Endothelial cell of umbilical vein (primary cell): ENCODE data around the gene KCTD21. TPM values are rescaled to one million over a fixed set of nuclear protein-coding genes. Genes with fewer than 3 reads are reported as not detected.

ENCODE experiments used
- BruUV-seq: library from RNA; stranded (reverse); fragments of 400-500 nt; replicated peaks from 2 replicates; lab custom pipeline; 2021; lab: Mats Ljungman, UMichigan
- CTCF ChIA-PET: fragments of 300-600, 350-600 bp; sonication (Branson Sonifier 250); formaldehyde crosslinking; loops from one replicate; lab custom pipeline; 2021; ENCODE audit warnings: antibody characterized with exemption, inconsistent platforms; lab: Charles Lee
- POLR2A ChIA-PET: fragments of 300-600, 350-600 bp; sonication (Branson Sonifier 250); formaldehyde crosslinking; loops from one replicate; lab custom pipeline; 2021; ENCODE audit warnings: antibody characterized with exemption, inconsistent platforms; lab: Charles Lee
- DNase-seq: peaks from one replicate; pipeline ENCODE4 v3.0.0-alpha.2; 2011; ENCODE audit warnings: low read depth, low spot score
- FAIRE-seq: peaks from 2 replicates; lab custom pipeline; 2011; peaks lifted over from hg19 to GRCh38; lab: Jason Lieb, UNC
- H2AFZ ChIP-seq: 2 replicates; pipeline ENCODE4 v1.6.0; 2012; ENCODE audit warnings: low read depth, low read length, control low read depth, inconsistent platforms
- H3K27ac ChIP-seq: 2 replicates; pipeline ENCODE4 v1.5.1; 2011; ENCODE audit warnings: low read depth, mild to moderate bottlenecking, control low read depth, low read length, moderate library complexity; ENCODE audit not compliant: insufficient read depth
- H3K27me3 ChIP-seq, 2 experiments: 2 replicates each; pipeline versions ENCODE4 v1.6.0 to v1.6.1; 2011; ENCODE audit warnings: low read length in 2 of 2, mixed read lengths in 1 of 2; ENCODE audit not compliant: control insufficient read depth in 2 of 2, insufficient read depth in 2 of 2
- H3K36me3 ChIP-seq, 2 experiments: 2 replicates in 1 of 2; 3 replicates in 1 of 2; pipeline ENCODE4 v1.5.1; 2011; ENCODE audit warnings: low read length in 2 of 2, mild to moderate bottlenecking in 1 of 2, moderate library complexity in 1 of 2; ENCODE audit not compliant: control insufficient read depth in 2 of 2, insufficient read depth in 2 of 2; ENCODE audit errors: extremely low read depth in 1 of 2
- H3K4me1 ChIP-seq: 3 replicates; pipeline ENCODE4 v1.5.1; 2011; ENCODE audit warnings: mild to moderate bottlenecking, low read length; ENCODE audit not compliant: control insufficient read depth, insufficient read depth; ENCODE audit errors: extremely low read depth
- H3K4me2 ChIP-seq: 2 replicates; pipeline ENCODE4 v1.6.1; 2011; ENCODE audit warnings: low read length, control low read depth, mixed read lengths; ENCODE audit not compliant: insufficient read depth
- H3K4me3 ChIP-seq, 3 experiments: fragments of 200-600 bp in 1 of 3; sonication (generic), shearing (Covaris generic) in 1 of 3; replicated peaks in 1 of 3; 2 replicates each; pipeline ENCODE4 v1.5.1; 2011 to 2016; ENCODE audit warnings: control low read depth in 3 of 3, low read length in 3 of 3, mild to moderate bottlenecking in 2 of 3, inconsistent platforms in 1 of 3, low read depth in 1 of 3, moderate library complexity in 1 of 3; ENCODE audit not compliant: insufficient read depth in 1 of 3
- H3K79me2 ChIP-seq: 2 replicates; pipeline ENCODE4 v1.6.0; 2012; ENCODE audit warnings: low read length, inconsistent platforms; ENCODE audit not compliant: control insufficient read depth, insufficient read depth
- H3K9ac ChIP-seq: replicated peaks from 2 replicates; pipeline ENCODE3; 2011; ENCODE audit warnings: low read length, control low read depth; ENCODE audit not compliant: insufficient read depth; ENCODE audit errors: extremely low read depth
- H3K9me1 ChIP-seq: replicated peaks from 3 replicates; pipeline ENCODE4 v1.6.0; 2011; ENCODE audit warnings: mild to moderate bottlenecking, low read length; ENCODE audit not compliant: control insufficient read depth, insufficient read depth; ENCODE audit errors: extremely low read depth
- H3K9me3 ChIP-seq: replicated peaks from 2 replicates; pipeline ENCODE4 v1.5.1; 2012; ENCODE audit warnings: low read length, inconsistent platforms; ENCODE audit not compliant: control insufficient read depth, insufficient read depth
- H4K20me1 ChIP-seq: replicated peaks from 2 replicates; pipeline ENCODE3; 2011; ENCODE audit warnings: mild to moderate bottlenecking, low read length; ENCODE audit not compliant: control insufficient read depth, insufficient read depth; ENCODE audit errors: extremely low read depth
- EZH2 ChIP-seq: IDR thresholded peaks from 2 replicates; pipeline ENCODE4 v1.6.1; 2012; ENCODE audit warnings: borderline replicate concordance, low read depth, mild to moderate bottlenecking, moderate library complexity, low read length, inconsistent platforms; ENCODE audit not compliant: severe bottlenecking
- FOS ChIP-seq: IDR thresholded peaks from 2 replicates; pipeline ENCODE4 v1.6.1; 2011; ENCODE audit warnings: mild to moderate bottlenecking, low read length, moderate library complexity, borderline replicate concordance; ENCODE audit not compliant: insufficient read depth
- GATA2 ChIP-seq: IDR thresholded peaks from 2 replicates; pipeline ENCODE4 v1.7.0; 2011; ENCODE audit warnings: low read depth, mild to moderate bottlenecking, moderate library complexity, mixed read lengths, low read length; ENCODE audit not compliant: insufficient read length, insufficient read depth
- JUN ChIP-seq: IDR thresholded peaks from 2 replicates; pipeline ENCODE4 v1.6.1; 2011; ENCODE audit warnings: borderline replicate concordance, low read depth; ENCODE audit not compliant: insufficient read length, insufficient read depth
- MYC ChIP-seq: IDR thresholded peaks from one replicate; pipeline ENCODE4 v1.6.1; 2011; ENCODE audit warnings: mild to moderate bottlenecking, low read depth, low read length
- POLR2AphosphoS5 ChIP-seq: IDR thresholded peaks from 2 replicates; pipeline ENCODE4 v1.6.1; 2012; ENCODE audit warnings: low read depth, mild to moderate bottlenecking, control low read depth, low read length, moderate library complexity; ENCODE audit not compliant: insufficient read depth
- dilution Hi-C: fragments of 300-500 bp; cut with MboI; formaldehyde crosslinking; loops from one replicate; pipeline ENCODE4 v1.15.0; 2019; ENCODE audit warnings: low sequenced_read_pairs; ENCODE audit not compliant: extremely low pct_ligation_motif_present
- intact Hi-C: fragments of 100-400 bp; cut with micrococcal nuclease; formaldehyde crosslinking; loops from one replicate; pipeline ENCODE4 v1.10.0; 2022
- polyA plus RNA-seq, 4 experiments: library from polyadenylated mRNA; depleted of rRNA in 3 of 4; stranded (reverse) in 3 of 4; unstranded in 1 of 4; fragments of >200 nt; gene quantifications; 2 replicates each; pipeline versions ENCODE4 v1.2.1 to v1.2.3, GENCODE V29; 2011 to 2012; ENCODE audit warnings: missing spikeins in 1 of 4
- total RNA-seq: library from RNA; stranded (reverse); gene quantifications from 2 replicates; pipeline ENCODE4 v1.2.3, GENCODE V29; 2021
- TF ChIP-seq, protein P1 (sequence below): IDR thresholded peaks from 2 replicates; pipeline ENCODE4 v1.6.1; 2011; ENCODE audit not compliant: insufficient read depth, insufficient read length
- TF ChIP-seq, protein P2 (sequence below), 2 donors: IDR thresholded peaks; 1 replicate in 1 of 2; 2 replicates in 1 of 2; pipeline ENCODE4 v1.5.1; 2011; ENCODE audit warnings: low read length in 2 of 2, mild to moderate bottlenecking in 2 of 2, moderate library complexity in 2 of 2, control low read depth in 1 of 2, inconsistent platforms in 1 of 2, low read depth in 1 of 2; ENCODE audit not compliant: insufficient read depth in 1 of 2; ENCODE audit errors: extremely low read depth in 1 of 2

The KCTD21 gene
- total and polyA plus RNA-seq, 2 donors (not counting 3 experiments of a cell fraction or from before 2014, with no cell fraction given), result 8.5 to 11.9 TPM

DNA sequence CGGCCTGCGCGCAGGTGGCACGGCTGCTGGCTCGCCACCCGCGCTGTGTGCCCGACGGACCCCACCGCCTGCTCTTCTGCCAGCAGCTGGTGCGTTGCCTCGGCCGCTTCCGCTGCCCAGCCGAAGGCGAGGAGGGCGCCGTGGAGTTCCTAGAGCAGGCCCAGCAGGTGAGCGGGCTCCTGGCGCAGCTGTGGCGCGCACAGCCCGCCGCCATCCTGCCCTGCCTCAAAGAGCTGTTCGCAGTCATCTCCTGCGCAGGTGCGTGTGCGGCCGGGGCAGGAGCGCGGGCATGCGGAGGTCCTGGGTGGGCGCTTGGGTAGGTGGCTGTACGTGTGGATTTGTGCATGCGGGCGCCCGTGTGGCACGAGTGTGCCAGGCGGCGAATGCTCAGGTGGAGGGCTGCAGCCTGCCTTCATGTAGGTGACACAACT is 8.2 kb upstream of the KCTD21 start:
- dilution Hi-C loops, result no loop called here
- POLR2A ChIA-PET, result no interaction called here

More for the DNA sequence above, 8.2 kb upstream of the KCTD21 start:
- Histone ChIP-seq H3K36me3 (peaks cover 0 to 16% of the 10 kb centered on the region in 2 experiments), H3K9me3 (no peaks in the 10 kb centered on the region), H3K27ac (no peak overlapping the region), H3K27me3 (no peaks in the 10 kb centered on the region), H3K9ac (no peak overlapping the region), H4K20me1 (no peaks in the 10 kb centered on the region), H3K4me1 (peaks cover 9% of the 10 kb centered on the region), H3K9me1 (no peaks in the 10 kb centered on the region), H2AFZ (no peak overlapping the region), H3K4me3 (no peak overlapping the region), H3K4me2 (no peak overlapping the region), H3K79me2 (peaks cover 2% of the 10 kb centered on the region)
- DNase-seq (no peak), FAIRE-seq (no peak)
- no TSS peak for BruUV-seq
- no peak for TF ChIP-seq MYC
- no peak for TF ChIP-seq POLR2AphosphoS5
- TF ChIP-seq, protein P1, sequence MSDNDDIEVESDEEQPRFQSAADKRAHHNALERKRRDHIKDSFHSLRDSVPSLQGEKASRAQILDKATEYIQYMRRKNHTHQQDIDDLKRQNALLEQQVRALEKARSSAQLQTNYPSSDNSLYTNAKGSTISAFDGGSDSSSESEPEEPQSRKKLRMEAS, result no peak
- TF ChIP-seq FOS, result no peak
- TF ChIP-seq, protein P2, sequence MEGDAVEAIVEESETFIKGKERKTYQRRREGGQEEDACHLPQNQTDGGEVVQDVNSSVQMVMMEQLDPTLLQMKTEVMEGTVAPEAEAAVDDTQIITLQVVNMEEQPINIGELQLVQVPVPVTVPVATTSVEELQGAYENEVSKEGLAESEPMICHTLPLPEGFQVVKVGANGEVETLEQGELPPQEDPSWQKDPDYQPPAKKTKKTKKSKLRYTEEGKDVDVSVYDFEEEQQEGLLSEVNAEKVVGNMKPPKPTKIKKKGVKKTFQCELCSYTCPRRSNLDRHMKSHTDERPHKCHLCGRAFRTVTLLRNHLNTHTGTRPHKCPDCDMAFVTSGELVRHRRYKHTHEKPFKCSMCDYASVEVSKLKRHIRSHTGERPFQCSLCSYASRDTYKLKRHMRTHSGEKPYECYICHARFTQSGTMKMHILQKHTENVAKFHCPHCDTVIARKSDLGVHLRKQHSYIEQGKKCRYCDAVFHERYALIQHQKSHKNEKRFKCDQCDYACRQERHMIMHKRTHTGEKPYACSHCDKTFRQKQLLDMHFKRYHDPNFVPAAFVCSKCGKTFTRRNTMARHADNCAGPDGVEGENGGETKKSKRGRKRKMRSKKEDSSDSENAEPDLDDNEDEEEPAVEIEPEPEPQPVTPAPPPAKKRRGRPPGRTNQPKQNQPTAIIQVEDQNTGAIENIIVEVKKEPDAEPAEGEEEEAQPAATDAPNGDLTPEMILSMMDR (IDR thresholded peaks at IDR 0.05; ENCODE audit: extremely low read depth in 1 of 2, insufficient read depth in 1 of 2, low read depth in 1 of 2, low read length in 2 of 2), result no peak
- TF ChIP-seq GATA2, result no peak
- no peak for TF ChIP-seq EZH2
- TF ChIP-seq JUN, result no peak
- CTCF ChIA-PET, result no interaction called here
- intact Hi-C loops, result no loop called here
